ENCODE data around the gene EVI5. TPM values are rescaled to one million over a fixed set of nuclear protein-coding genes. Genes with fewer than 3 reads are reported as not detected.

EVI5 gene
- total RNA-seq, 1 donor from 2014 or later: 33.0 TPM

DNA sequence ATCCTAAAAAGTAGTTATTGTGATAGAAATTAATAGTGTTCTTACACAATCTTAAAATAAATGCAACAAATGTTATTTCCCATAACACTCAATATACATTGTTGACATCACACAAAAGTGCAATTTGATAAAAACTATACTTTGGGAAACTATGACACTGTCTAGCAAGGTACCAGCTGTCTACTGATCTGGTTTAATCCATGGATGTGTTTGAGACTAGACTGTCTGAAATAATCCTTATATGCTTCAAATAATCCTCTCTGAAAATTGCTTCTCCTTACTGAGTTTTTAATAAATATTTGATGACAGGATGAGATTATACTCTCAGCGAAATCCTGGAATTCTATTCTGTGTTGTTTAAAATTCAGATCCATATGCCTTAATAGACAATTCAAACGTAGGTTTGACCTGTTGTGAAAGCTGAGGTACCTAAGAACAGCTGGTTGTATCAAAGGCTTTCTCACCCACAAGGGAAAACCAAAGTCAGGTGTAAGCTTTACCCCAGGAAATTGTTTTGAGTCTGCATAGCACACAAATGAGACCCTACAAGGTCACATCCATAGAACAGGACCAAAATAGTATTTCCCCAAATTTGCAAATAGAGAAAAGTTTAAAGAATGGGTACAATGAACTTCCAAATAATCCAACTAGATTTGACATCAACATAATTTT, 289.4 kb downstream of the EVI5 start:
- TF ChIP-seq, protein P1, sequence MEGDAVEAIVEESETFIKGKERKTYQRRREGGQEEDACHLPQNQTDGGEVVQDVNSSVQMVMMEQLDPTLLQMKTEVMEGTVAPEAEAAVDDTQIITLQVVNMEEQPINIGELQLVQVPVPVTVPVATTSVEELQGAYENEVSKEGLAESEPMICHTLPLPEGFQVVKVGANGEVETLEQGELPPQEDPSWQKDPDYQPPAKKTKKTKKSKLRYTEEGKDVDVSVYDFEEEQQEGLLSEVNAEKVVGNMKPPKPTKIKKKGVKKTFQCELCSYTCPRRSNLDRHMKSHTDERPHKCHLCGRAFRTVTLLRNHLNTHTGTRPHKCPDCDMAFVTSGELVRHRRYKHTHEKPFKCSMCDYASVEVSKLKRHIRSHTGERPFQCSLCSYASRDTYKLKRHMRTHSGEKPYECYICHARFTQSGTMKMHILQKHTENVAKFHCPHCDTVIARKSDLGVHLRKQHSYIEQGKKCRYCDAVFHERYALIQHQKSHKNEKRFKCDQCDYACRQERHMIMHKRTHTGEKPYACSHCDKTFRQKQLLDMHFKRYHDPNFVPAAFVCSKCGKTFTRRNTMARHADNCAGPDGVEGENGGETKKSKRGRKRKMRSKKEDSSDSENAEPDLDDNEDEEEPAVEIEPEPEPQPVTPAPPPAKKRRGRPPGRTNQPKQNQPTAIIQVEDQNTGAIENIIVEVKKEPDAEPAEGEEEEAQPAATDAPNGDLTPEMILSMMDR (IDR thresholded peaks at IDR 0.05; ENCODE audit: unreplicated experiment): no peak
- no peaks in the 10 kb centered on the region for H3K9me3 Mint-ChIP-seq (ENCODE audit: unreplicated experiment)
- H3K4me1 Mint-ChIP-seq (ENCODE audit: unreplicated experiment): peaks cover 8% of the 10 kb centered on the region
- no peak for DNase-seq (ENCODE audit: low spot score)
- peaks cover 2% of the 10 kb centered on the region for H3K27me3 Mint-ChIP-seq (ENCODE audit: unreplicated experiment)
- H3K4me3 Mint-ChIP-seq (ENCODE audit: unreplicated experiment): no peak overlapping the region
- no peaks in the 10 kb centered on the region for H3K36me3 Mint-ChIP-seq (ENCODE audit: low read depth, unreplicated experiment)
- H3K27ac Mint-ChIP-seq (ENCODE audit: unreplicated experiment): no peak overlapping the region

DNA sequence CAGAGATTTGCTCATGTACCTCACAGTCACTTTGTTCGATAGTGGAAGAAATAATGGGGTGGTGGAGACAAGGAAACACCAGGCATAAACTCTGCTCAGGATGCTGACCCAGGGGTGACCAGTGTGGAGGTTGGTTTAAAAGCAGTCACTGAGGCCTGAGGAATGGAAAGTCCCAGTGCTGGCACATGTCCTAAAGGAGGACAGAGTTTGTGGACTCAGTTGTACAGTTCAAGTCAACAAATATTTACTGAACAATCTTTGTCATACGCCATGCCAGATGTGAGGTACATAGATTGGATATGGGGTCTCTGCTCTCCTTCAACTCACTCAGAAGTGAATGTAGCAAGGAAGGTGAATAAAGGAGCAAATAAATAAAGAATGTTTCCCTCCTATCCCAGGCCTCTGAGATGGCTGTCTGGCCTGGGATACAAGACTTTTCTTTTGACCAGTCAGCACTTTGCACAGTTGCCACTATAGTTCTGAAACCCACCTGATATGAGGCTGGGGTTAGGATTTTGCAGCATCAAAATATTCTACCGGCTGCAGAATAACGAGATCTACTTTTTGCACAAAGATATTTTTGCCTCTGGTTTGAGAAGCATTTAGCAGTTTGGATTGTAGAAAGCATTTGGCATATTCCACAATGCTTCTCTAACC, 290.3 kb downstream of the EVI5 start:
- H3K4me3 Mint-ChIP-seq (ENCODE audit: unreplicated experiment): no peak overlapping the region
- TF ChIP-seq, protein P1 (IDR thresholded peaks at IDR 0.05; ENCODE audit: unreplicated experiment): no peak
- no peaks in the 10 kb centered on the region for H3K36me3 Mint-ChIP-seq (ENCODE audit: low read depth, unreplicated experiment)
- peaks cover 8% of the 10 kb centered on the region for H3K4me1 Mint-ChIP-seq (ENCODE audit: unreplicated experiment)
- DNase-seq (ENCODE audit: low spot score): no peak
- H3K9me3 Mint-ChIP-seq (ENCODE audit: unreplicated experiment): no peaks in the 10 kb centered on the region
- peaks cover 2% of the 10 kb centered on the region for H3K27me3 Mint-ChIP-seq (ENCODE audit: unreplicated experiment)
- H3K27ac Mint-ChIP-seq (ENCODE audit: unreplicated experiment): no peak overlapping the region

DNA sequence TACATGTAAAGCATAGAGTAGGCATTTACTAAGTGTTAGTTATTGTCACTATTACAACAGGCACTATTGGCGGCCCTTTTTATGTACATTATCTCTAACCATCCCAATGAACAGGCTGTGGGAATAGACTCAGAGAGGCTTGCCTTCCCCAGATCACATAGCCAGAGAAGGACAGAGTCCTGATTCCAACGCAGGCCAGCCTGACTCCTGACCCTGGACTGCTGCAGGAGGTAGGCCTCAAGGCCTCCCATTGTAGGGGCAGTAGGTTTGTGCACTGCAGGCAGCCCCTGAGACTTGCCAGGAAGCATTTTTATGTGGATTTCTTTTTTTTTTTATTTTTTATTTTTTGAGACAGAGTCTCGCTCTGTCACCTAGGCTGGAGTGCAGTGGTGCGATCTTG, 291.8 kb downstream of the EVI5 start:
- Mint-ChIP-seq H3K27ac (ENCODE audit: unreplicated experiment) (no peak overlapping the region), H3K36me3 (ENCODE audit: low read depth, unreplicated experiment) (no peaks in the 10 kb centered on the region), H3K9me3 (ENCODE audit: unreplicated experiment) (no peaks in the 10 kb centered on the region), H3K4me3 (ENCODE audit: unreplicated experiment) (no peak overlapping the region), H3K27me3 (ENCODE audit: unreplicated experiment) (peaks cover 2% of the 10 kb centered on the region), H3K4me1 (ENCODE audit: unreplicated experiment) (peaks cover 8% of the 10 kb centered on the region)
- no peak for DNase-seq (ENCODE audit: low spot score)
- TF ChIP-seq, protein P1 (IDR thresholded peaks at IDR 0.05; ENCODE audit: unreplicated experiment): no peak

DNA sequence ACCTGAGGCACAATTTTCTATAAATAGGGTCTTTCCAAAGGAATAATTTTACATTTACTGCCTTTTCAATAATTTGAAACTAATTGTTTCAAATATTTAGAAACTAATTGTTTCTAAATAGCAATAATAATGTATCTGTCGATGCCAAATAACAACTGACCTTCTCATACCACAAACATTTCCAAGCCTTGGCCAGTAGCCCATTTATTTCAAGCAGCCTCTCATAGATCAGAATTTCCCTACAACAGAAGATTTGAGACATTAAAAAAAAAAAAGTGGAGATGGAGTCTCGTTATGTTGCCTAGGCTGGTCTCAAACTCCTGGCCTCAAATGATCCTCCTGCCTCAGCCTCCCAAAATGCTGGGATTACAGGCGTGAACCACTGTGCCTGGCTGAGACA, 296.1 kb downstream of the EVI5 start:
- H3K27ac Mint-ChIP-seq (ENCODE audit: unreplicated experiment): no peak overlapping the region
- peaks cover 4% of the 10 kb centered on the region for H3K36me3 Mint-ChIP-seq (ENCODE audit: low read depth, unreplicated experiment)
- TF ChIP-seq, protein P1 (IDR thresholded peaks at IDR 0.05; ENCODE audit: unreplicated experiment): no peak
- H3K9me3 Mint-ChIP-seq (ENCODE audit: unreplicated experiment): no peaks in the 10 kb centered on the region
- DNase-seq (ENCODE audit: low spot score): no peak
- H3K4me1 Mint-ChIP-seq (ENCODE audit: unreplicated experiment): peaks cover 8% of the 10 kb centered on the region
- no peak overlapping the region for H3K4me3 Mint-ChIP-seq (ENCODE audit: unreplicated experiment)
- peaks cover 14% of the 10 kb centered on the region for H3K27me3 Mint-ChIP-seq (ENCODE audit: unreplicated experiment)

DNA sequence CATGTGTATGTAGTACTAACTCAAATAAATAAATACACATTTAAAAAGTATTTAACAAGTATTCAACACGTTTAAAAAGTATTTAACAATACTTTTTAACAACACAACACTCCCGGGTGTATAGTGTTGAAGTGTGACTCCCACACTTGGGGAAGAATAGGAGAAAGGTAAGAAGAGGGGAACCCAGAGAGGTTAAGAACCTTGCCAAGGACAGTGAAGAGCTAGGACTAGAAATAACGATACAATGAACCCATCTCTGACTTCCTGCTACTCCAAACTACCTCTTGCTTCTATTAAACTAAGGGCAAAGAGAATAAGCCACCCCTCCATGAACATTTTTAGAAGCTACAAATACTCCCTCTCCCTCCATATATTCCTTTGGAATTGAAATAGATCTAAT, 296.5 kb downstream of the EVI5 start:
- H3K4me3 Mint-ChIP-seq (ENCODE audit: unreplicated experiment): no peak overlapping the region
- no peak for DNase-seq (ENCODE audit: low spot score)
- TF ChIP-seq, protein P1 (IDR thresholded peaks at IDR 0.05; ENCODE audit: unreplicated experiment): no peak
- H3K4me1 Mint-ChIP-seq (ENCODE audit: unreplicated experiment): peaks cover 10% of the 10 kb centered on the region
- no peak overlapping the region for H3K27ac Mint-ChIP-seq (ENCODE audit: unreplicated experiment)
- H3K9me3 Mint-ChIP-seq (ENCODE audit: unreplicated experiment): no peaks in the 10 kb centered on the region
- H3K27me3 Mint-ChIP-seq (ENCODE audit: unreplicated experiment): peaks cover 16% of the 10 kb centered on the region
- peaks cover 4% of the 10 kb centered on the region for H3K36me3 Mint-ChIP-seq (ENCODE audit: low read depth, unreplicated experiment)
